ENCODE results near the gene MYEOV.

The MYEOV gene

DNA sequence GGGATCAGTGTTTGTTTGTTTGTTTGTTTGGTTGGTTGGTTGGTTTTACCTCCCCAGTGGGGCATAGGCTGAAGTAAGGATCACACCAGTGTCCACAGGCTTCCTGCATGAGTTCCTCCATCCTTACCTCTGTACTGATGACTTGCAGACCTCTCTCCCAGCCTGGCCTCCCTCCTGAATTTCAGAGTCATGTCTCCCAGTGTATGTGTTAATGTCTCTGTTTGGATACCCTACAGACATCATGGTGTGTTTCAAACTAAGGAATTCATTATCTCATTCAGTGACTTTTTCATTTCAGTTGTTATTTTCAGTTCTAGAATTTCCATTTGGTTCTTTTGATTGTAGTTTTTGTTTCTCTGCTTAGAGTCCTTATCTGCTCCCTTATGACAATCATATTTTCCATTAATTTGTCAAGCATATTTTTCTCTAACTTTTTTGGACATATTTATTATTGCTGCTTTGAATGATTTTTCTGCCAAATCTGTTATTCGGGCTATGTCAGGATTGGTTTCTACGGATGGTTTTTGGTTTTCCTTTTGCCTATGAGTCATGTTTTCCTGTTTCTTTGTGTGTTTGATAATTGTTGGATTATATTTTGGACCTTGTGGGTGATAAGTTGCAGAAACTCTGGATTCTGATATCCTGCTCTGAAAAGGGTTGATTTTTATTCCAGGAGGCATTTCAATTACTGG lies 23.6 kb downstream of the MYEOV start:
- DNase-seq (ENCODE audit: low spot score): no peak

DNA sequence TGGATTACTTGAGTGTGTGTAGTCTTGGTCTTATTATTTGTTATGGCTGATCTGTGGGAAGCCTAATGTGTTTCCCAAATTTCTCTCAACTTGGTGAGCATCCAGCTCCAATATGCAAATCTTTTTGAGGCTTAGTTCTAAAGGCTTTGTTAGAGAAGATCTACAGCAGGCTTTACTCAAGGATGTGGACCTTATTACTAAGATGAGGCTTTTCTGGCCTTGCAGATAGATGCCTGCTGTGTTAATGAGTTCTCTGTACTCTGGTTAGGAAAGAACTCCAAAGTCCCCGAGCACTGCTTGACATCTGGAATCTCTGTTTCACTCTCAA lies 24.1 kb downstream of the MYEOV start:
- DNase-seq (ENCODE audit: low spot score): no peak

DNA sequence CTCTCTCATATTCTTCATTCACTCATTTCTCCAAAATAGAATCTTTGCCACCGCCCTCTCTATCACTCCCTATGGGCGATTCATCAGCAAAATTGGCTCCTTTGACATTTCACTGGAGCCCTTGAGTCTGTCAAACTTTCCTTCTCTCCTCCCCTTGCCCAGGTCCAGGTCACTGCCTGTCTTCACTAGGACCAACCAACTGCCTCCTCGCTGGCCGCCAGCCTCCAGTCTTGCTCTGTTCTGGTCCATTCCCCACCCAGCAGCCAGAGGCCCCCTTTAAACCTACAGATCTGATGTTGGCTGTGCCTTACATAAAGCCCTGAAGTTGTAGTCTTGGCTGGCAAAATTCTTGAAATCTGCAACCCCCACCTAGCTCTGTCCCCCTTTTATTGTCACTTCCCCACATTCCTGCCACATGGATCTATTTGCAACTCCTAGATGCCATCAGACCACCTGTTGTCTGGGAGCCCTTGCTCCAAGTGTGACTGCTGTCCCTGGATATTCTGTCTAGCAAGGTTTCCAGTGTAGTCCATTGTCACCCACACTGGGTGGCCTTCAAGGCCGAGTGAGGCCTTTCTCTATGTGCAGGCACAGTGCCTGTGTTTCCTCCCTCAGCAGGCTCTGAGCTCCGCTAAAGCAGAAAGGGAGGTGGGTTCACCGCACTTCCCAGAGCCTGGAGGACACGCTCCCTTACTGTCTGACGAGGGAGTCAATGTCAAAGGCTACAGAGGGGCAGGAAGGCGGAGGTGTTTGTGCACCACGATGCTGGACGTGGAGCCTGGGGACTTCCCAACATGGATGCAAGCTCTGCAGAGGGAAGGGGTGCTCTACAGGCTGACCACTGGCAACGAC lies 25.5 kb downstream of the MYEOV start:
- no peak for DNase-seq (ENCODE audit: low spot score)

DNA sequence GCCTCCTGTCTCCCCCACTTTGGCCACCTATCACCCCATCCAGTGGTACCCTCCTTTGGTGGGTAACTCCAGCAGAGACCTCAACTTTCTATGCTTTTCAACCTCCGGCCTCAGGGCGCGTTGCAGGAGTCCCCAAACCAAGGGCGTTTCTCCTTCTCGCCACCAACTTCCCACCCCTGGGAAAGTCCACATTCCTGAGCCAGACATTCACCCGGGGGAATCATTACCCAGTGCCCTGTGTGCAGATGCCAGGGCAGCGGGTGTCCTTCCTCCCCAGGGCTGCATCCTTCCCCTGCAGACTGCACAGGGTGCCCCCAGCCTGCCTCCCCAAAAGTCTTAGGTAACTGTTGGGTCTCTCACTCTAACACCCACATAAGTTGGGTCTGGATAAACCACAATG lies 26.4 kb downstream of the MYEOV start:
- DNase-seq (ENCODE audit: low spot score): no peak

DNA sequence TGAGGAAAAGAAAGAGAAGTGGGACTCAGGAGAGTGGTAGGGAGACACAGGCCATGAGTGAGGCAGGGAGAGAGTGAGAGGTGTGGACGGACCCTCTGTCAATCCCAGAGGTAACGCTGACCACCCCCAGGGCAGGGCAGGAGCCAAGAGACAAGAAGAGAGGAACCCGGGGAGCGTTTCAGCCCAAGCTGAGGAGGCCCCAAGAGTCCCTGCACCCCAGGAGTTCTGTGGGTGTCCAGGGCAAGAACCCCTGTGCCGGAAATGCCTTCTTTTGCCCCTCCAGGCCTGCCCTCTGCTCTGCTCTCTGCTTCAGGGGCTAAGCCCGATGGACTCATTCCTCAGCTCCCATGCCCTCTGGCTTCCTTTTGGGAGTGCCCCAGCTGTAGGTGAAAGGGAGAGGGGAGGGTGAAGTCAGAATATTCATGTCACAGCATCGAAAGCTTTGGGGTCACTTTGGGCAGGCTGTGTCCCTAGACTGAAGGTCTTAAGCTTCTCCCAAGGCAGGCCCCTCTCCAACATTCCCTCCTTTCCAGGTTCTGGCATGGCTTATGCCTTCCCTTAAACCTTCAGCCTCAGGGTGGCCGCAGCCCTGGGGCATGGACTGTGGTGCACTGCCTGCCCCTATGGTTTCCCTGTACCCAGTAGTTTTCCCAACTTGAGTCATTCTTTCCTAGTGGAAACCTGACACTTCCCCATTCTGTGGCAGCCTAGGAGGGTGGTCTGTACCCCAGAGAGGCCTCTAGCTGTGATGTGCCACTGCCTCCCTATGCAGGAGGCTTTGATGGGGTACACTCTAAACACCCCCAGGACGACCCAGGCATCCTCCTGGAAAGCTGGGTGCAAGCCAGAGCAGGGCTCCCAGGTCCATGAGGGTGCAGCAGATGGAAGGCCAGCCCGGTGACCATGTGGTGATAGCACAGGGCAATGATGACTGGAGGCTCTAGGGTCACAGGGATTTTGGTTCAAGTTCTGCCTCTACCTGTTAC lies 27.1 kb downstream of the MYEOV start:
- DNase-seq (ENCODE audit: low spot score): no peak

DNA sequence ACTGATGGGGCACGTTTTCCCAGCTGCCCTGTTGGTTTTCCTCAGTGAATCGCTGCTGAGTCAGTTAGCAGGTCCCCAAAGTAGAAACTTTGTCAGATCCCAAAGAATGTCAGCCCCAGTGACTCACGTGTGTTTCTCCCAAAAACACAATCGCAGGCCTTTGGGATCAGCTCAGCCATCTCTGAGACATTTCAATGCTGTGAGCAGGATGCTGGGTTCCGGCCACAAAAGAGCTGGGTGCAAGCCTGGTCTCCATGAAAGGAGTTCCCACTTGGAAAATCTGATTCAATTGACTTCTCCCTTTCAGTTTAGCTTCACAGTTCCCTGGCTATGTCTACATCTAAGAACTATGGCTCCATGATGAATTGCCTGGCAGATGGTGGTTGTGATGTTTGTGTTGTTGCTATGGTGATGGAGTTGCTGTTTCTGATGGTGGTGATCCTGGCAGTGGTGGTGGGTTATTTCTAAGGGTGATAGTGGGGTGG lies 28.0 kb downstream of the MYEOV start:
- DNase-seq (ENCODE audit: low spot score): no peak

DNA sequence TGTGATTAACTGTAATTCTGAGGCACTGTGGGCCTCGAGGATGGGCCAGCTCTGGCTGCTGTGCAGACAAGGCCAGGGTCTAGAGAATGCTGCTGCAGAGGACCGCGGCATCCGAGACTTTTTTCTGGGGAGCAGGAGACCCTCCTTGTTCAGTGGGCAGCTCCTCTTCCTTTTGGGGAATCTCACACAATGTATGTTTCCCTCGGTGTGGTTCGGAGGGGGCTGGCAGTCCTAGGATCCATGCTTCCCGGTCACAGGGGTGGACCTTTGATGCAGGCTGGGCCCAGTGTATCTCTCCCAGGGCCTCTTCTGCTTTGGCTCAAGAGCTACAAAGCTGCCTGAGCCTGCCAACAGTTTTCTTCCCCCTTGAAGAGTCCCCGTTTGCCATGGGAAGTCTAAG lies 31.5 kb downstream of the MYEOV start:
- no peak for DNase-seq (ENCODE audit: low spot score)

DNA sequence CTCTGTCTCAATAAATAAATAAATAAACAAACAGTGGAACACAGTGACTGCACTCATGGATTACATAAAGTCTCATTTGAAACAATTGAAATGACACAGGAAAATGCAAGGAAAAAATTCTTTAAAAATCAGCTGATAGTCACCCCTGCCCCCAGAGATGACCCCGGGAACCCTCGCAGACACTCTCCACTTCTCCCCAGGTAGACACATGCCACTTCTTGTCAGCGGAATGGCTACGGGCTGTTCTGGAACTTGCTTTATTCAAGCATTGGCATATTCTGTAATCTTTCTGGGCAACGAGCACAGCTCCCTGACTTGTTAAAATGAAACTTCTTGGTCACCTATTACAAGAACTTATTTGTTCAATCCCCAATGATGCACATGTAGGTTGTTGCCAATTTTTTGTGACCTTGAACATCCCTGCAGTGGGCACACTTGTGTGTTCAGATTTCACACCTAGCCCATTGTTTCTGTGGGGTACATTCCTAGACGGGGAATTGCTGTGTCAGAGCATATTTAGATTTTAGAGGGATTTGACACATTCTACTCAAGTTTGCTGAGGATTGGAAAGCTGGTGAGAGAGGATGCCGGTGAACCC lies 32.8 kb downstream of the MYEOV start:
- DNase-seq (ENCODE audit: low spot score): no peak

DNA sequence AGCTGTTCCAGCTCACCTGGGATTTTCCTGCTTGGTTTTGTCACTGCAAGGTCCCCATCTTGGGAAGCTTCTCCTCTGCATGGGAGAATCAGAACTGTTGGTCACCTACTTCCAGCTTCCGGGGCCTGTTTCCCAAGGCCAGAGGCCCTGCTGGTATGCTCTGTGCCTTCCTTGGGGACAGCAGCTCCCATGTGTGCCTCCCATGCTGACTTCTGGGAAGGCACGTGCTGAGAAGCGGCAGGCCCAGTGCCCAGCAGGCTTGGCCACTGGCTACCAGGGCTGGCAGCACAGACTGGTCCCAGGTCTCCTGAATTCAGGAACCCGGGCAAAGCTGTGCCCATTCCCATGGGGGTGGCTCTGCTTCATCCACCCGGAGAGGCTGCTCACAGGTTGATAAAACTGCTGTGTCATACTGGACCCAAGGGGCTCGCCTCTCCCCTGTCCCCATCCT lies 33.8 kb downstream of the MYEOV start:
- DNase-seq (ENCODE audit: low spot score): no peak

DNA sequence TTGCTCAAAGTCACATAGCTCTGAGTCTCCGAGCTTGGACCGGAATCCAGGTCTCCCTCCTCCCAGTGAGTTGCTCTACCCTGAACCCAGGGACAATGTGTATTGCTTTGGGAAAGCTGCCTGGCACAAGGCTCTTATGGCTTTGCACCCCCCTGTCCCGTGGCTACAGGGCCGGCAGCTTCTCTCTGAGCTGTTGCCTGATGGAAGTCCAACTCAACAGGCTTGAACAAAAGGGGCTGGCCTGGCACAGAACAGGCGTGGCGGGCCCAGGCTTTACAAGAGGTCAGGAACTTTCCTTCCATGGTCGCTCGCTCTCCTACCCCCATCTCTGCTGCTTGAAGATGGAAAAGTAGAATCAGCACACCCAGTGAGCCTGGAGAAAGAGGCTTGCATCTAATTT lies 34.3 kb downstream of the MYEOV start:
- no peak for DNase-seq (ENCODE audit: low spot score)

DNA sequence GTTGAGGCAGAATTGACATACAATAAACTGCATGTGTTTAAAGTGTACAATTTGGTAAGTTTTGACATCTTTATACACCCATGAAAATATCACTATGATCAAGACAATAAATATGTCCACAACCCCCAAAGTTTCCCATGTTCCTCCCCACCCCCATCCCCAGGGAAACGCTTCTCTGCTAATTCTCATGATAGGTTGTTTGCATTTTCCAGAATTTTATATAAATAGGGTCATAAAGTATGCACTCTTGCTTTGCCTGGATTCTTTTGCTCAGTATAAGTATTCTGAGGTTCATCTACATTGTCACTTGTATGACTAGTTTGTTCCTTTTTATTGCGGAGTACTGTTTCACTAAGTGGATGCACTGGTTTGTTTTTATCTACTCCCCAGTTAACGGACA lies 35.6 kb downstream of the MYEOV start:
- DNase-seq (ENCODE audit: low spot score): no peak

DNA sequence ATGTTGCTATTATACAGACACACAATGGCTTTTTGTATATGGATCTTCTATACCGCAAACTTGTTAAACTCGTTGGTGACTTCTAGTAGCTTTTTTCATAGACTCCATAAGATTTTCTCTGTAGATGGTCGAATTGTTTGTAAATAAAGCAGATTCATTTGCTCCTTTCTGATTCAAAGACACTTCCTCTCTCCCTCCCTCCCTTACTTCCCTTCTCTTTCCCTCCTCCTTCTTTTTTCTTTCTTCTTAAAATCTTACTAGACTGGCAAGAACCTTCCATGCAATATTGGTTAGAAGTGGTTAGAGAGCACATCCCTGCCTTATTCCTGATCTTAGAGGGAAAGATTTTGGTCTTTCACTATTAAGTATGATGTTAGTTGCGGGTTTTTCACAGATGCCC lies 36.4 kb downstream of the MYEOV start:
- no peak for DNase-seq (ENCODE audit: low spot score)

DNA sequence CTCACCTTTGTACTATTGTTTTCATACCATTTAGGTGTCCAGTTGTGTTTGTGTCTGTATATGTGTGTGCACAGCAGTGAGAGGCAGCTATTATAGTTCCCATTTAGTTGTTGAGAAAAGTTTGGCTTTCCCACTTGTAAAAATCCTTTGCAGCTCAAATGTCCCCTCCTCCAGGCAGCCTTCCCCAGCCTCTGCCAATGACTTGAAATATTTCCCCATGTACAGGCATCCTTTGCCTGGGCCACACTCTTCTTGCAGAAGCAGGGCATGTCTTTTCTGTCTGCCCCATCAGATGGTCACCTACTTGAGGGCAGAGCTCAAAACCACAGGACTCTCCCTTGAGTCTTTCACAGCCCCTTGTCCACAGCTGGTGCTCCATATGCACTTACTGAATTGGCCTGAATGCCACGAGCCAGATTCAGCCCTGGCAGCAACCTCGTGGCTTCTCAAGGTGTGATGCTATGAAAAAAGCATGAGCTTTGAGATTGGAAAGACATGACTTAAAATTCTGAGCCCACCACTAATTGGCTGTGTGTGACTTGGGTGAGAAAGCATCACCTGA lies 39.3 kb downstream of the MYEOV start:
- no peak for DNase-seq (ENCODE audit: low spot score)

DNA sequence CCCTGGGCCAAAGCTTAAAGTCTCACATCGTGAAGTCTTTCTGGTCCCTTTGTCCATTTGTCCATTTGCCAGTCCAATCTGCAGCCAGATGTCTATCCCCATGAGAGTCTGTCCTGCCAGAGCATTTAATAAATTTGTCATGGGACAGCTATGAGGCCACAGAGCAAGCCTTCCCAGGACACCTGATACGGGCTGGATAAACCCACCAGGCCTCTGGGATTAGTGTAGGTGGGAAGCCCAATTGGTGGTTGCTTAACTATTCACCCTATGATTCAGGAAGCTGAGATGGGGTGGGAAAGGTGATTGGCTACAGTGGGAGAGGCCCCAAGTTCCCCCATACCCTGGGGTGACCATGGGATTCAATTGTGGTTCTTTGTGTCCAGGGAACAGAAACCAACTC lies 39.9 kb downstream of the MYEOV start:
- DNase-seq (ENCODE audit: low spot score): no peak

DNA sequence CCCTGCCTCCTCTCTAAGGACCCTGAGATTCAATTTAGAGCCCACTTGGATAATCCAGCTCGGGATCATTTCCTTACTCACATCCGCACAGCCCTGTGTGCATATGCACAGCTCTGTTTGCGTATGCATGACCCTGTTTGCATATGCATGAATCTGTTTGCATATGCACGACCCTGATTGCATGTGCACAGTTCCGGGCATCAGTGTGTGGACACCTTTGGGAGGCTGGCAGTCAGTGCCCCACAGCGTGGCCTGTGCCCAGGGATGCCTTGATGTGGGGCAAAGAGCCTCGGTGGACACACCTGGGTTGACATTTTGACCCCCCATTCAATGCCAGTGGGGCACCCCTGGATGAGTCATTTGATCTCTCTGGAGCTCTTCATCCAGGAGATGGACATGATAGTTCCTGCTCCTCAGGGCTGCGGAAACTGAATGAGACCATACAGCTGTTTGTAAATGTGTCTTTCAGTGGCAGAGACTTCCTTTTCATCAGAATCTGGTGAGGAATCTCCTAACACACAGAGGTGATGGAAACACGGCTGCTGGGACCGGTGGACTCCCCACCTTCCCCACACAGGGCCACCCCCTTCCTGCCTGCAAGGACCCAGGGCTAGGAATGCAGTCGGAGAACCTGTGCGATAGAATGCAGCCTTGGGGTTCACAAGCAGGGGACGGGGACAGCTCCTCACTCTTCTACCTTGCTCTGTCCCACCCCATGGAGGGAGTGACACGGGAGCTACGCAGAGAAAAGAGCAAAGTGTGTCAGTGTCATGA lies 41.2 kb downstream of the MYEOV start:
- no peak for DNase-seq (ENCODE audit: low spot score)

DNA sequence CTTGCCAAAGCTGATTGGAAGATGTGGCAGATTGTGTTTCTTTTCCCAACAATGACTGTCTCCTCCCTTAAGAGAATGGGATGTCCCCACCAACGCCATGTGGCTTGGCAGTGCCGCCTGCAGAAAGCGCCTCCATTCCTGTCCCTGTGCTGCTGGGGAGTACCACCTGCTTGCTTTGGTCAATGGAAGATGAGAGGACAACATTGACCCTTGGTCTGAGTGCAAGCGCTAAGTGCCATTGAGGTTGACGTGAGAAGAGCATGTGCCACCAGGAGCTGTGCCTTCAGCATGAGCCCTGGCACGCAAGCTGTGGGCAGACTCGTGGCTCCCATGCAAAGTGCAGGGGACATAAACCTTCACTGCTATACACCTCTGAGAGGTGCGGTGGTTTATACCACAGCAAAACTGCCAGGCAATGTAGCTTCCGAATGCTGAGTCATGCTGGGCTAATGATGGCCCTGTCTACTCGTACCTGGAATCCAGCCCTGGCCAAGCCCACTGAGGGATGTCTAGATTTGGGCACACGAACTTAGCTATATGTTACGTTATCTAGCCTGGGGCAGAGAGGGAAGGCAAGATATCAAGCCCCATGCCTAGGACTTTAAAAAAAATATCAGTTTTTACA lies 41.9 kb downstream of the MYEOV start:
- no peak for DNase-seq (ENCODE audit: low spot score)

DNA sequence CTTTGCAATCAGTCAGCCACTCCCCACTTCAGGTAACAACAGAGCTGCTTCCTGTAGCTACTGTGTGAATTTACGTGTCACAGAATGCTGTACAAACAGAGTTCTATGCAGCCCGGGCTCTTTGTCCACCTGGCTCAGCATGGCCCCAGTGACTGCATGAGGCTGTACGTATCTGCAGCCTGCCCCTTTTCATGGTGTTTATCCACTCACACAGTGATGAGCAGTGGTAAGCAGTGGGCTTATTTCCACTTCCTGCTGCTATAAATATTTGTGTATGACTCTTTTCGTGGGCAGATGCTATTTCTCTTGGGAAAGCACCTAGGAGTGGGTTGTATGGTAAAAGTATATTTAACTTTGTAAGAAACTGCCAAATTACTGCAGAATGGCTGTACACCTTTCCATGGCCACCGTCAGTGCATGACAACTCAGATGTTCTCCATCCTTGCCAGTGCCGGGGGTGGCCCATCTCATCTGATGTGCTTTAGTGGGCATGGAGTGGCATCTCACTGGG lies 43.3 kb downstream of the MYEOV start:
- DNase-seq (ENCODE audit: low spot score): peak; percentile 30

DNA sequence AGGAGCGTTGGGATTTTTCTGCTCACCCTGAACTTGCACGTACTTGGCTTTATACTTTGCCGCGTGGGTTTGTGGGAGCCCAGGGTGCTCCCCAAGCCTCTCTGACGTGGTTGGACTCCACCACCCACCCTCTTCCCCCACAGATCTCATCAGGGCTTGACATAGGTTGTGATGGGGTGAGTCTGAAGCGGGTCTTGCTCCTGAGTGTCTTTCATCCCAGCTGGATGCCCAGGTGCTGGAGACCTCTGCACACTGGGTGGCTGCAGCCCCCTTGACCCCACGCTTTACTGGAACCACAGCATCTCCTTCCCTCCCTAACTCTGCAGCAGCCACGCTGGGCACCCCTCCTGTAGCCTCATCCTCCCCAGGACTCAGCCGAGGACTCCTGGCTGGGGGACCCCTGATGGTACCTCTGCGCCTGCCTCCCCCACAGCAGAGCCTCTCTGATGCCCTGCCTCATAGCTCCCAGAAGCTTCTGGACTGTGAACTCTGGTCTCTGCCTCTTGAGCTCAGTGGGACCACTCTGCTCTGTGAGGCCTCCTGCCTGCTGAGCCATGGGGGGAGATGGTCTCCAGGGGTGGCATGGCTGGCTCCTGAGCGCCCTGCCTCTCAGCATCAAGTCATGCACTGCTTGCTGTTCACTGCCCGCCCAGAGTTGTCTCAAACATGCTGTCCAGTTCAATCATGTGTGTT lies 45.2 kb downstream of the MYEOV start:
- DNase-seq (ENCODE audit: low spot score): no peak

DNA sequence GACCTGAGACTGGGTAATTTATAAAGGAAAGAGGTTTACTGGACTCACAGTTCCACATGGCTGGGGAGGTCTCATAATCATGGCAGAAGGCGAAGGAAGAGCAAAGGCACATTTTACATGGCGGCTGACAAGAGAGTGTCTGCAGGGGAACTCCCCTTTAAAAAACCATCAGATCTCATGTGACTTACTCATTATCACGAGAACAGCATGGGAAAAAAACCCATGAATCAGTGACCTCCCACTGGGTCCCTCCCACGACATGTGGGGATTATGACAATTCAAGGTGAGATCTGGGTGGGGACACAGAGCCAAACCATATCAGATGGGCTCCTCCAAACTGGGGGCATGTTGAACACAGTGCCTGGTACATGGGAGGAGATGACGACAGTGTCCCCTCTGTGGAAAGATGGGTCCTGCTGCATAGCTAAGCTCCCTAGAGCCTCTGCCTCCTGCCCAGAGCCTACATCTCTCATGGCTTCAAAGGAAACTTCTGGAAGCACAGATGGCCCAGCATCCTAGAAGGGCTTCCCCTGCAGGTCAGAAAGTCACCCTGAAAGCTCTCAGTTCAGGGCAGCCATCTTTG lies 46.1 kb downstream of the MYEOV start:
- no peak for DNase-seq (ENCODE audit: low spot score)

All from CD4-positive, alpha-beta T cell treated with Interleukin-2 at 100 ng/mL for 4 hours (primary cell).